Small intestine (tissue), 7 donors: ENCODE measurements around the gene OR4Q2. TPM values are rescaled to one million over a fixed set of nuclear protein-coding genes. Genes with fewer than 3 reads are reported as not detected.

ENCODE experiments used
- DNase-seq, 2 donors: peaks; one replicate each; pipeline versions ENCODE4 v3.0.0 to v3.0.0-alpha.2; 2013
- FAIRE-seq: peaks from 2 replicates; lab custom pipeline; 2012; peaks lifted over from hg19 to GRCh38; lab: Jason Lieb, UNC
- H3K27ac ChIP-seq, 3 donors: one replicate each; pipeline ENCODE4 v1.5.1; 2013; ENCODE audit warnings: low read length in 2 of 3, mild to moderate bottlenecking in 2 of 3, control low read depth in 1 of 3, inconsistent platforms in 1 of 3, low read depth in 1 of 3, moderate library complexity in 1 of 3
- H3K27me3 ChIP-seq, 3 donors: one replicate each; pipeline ENCODE4 v1.6.1; 2013; ENCODE audit warnings: low read length in 3 of 3, inconsistent platforms in 1 of 3; ENCODE audit not compliant: control insufficient read depth in 3 of 3, insufficient read depth in 3 of 3
- H3K36me3 ChIP-seq, 3 donors: one replicate each; pipeline ENCODE4 v1.6.1; 2013; ENCODE audit warnings: low read length in 3 of 3, inconsistent platforms in 1 of 3, low read depth in 1 of 3, mild to moderate bottlenecking in 1 of 3, moderate library complexity in 1 of 3; ENCODE audit not compliant: control insufficient read depth in 3 of 3, insufficient read depth in 2 of 3
- H3K4me1 ChIP-seq, 3 donors: one replicate each; pipeline ENCODE4 v1.6.1; 2013; ENCODE audit warnings: low read length in 2 of 3, inconsistent platforms in 1 of 3, low read depth in 1 of 3, mild to moderate bottlenecking in 1 of 3, moderate library complexity in 1 of 3; ENCODE audit not compliant: control insufficient read depth in 3 of 3, insufficient read depth in 2 of 3
- H3K4me3 ChIP-seq, 3 donors: one replicate each; pipeline ENCODE4 v1.5.1; 2013; ENCODE audit warnings: low read length in 3 of 3, control low read depth in 1 of 3, inconsistent platforms in 1 of 3, low read depth in 1 of 3, mild to moderate bottlenecking in 1 of 3, moderate library complexity in 1 of 3
- H3K9me3 ChIP-seq, 2 donors: one replicate each; pipeline ENCODE4 v1.6.1; 2013; ENCODE audit warnings: low read depth in 1 of 2, low read length in 1 of 2; ENCODE audit not compliant: control insufficient read depth in 2 of 2, insufficient read depth in 1 of 2
- WGBS, 3 donors: extraction: QIAGEN DNeasy Blood & Tissue Kit; methylation state at CpG; one replicate each; pipeline ENCODE4 v1.1.7; 2013; 5-methylcytosine and 5-hydroxymethylcytosine counted together
- polyA plus RNA-seq, 4 donors: library from polyadenylated mRNA; stranded (reverse) in 3 of 4; unstranded in 1 of 4; fragments of 200-250 nt in 3 of 4; fragments of 120-200 nt in 1 of 4; gene quantifications; one replicate each; pipeline versions ENCODE4 v1.2.1 to v1.2.3, GENCODE V29; 2013
- donor health status: healthy with polysubstance abuse.
- donor health status: control.
- donor health status: control.
- donor health status: Bipolar disorder and iron deficiency.
- donor health status: healthy.

OR4Q2 gene
- polyA plus RNA-seq, 4 donors = not detected

DNA sequence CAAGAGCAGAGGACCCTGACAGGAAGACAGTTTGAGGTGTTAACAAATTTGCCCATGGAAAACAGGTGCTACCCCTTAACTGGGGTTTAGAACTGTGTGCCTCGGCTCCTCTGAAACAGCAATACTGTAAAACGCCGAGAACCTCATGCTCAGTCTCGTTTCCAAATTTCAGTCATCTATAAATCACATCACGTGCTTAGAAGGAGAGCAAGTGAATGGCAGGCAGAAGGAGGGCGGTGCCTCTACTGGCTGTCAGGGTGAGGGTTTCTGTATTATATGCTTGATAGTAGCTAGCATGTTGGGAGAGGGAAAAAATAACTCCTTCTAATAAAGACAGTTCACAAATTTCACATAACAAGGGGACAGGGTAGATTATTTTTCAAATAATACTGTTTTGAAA lies 29.1 kb downstream of the OR4Q2 start:
- Histone ChIP-seq H3K27ac (no peak overlapping the region), H3K36me3 (no peaks in the 10 kb centered on the region), H3K4me1 (no peaks in the 10 kb centered on the region), H3K9me3 (peaks cover 0 to 19% of the 10 kb centered on the region in 2 donors), H3K27me3 (no peaks in the 10 kb centered on the region), H3K4me3 (no peak overlapping the region)
- WGBS, 3 donors = 73 to 81% (median 77%) methylated on average over 6 of the region's 6 CpGs
- DNase-seq = no peak
- FAIRE-seq = no peak

DNA sequence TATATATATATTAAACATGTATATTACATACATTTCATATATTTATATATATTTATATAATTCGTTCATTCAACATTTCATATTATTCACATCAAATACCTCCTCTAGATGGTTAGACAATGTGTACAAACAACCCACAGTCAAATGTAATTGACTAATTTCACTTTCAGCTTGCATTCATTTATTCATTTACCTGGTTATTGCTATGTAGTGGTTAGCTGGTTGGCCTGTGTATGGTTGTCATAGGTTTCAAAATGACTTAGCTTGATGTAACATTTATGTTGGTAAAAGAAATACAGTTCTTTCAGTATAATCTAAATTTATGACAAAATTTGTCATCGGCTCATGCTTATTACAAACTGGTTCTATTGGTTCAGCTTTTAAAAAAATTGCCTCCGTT lies 33.5 kb downstream of the OR4Q2 start:
- Histone ChIP-seq H3K36me3 (no peaks in the 10 kb centered on the region), H3K27me3 (no peaks in the 10 kb centered on the region), H3K9me3 (peaks cover 0 to 14% of the 10 kb centered on the region in 2 donors), H3K4me1 (no peaks in the 10 kb centered on the region), H3K27ac (no peak overlapping the region), H3K4me3 (no peak overlapping the region)
- WGBS, 3 donors = 62 to 69% (median 69%) methylated on average over 3 of the region's 3 CpGs
- DNase-seq = no peak
- FAIRE-seq = no peak

DNA sequence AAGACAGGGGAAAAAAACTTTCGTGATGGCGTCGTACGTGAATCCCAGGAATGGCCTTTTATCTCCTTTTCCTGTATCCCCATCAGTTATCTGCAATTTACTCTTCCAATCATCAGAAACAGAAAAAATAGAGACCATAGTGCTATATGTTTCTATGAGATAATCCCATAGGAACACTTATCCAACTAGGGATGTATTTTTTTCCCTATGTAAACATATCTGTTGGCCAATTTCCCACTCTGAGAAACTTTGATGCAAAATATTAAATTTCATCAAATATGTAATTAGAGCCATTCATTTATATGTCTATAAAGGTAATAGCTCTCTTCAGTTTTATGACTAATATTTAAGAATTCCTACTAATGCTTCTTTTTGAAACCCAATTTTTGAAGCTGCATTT lies 34.0 kb downstream of the OR4Q2 start, which contains the start of gene OR4K13:
Gene OR4K13 (minus strand): TSS at position 101 of the 400 bp plus-strand sequence. CDS start 1,280 bp downstream, outside the sequence.
- Histone ChIP-seq H3K9me3 (peaks cover 0 to 10% of the 10 kb centered on the region in 2 donors), H3K4me1 (no peaks in the 10 kb centered on the region), H3K27me3 (no peaks in the 10 kb centered on the region), H3K27ac (no peak within 1 kb of the TSS), H3K4me3 (no peak within 1 kb of the TSS), H3K36me3 (no peaks in the 10 kb centered on the region)
- no peak for DNase-seq
- FAIRE-seq = no peak
- 93 to 95% (median 94%) methylated on average over 4 of the region's 4 CpGs for WGBS, 3 donors

DNA sequence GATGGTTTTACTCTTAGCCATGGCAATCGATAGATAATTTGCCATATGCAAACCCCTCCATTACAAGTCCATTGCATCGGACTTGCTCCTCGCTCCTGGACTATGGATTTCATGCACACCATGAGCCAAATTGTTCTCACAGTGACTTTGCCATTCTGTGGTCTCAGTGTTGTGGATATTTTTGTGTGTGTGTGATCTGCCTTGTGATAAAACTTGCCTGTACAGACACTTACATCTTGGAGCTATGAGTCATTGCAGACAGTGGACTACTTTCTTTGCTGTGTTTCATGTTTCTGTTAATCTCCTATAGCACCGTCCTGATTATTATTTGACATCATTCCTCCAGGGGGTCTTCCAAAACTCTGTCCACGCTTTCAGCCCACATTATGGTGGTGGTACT lies 42.3 kb downstream of the OR4Q2 start:
- WGBS, 3 donors = 64 to 72% (median 64%) methylated on average over 5 of the region's 5 CpGs
- Histone ChIP-seq H3K9me3 (peaks cover 0 to 22% of the 10 kb centered on the region in 2 donors), H3K36me3 (no peaks in the 10 kb centered on the region), H3K4me3 (no peak overlapping the region), H3K27me3 (no peaks in the 10 kb centered on the region), H3K27ac (no peak overlapping the region), H3K4me1 (no peaks in the 10 kb centered on the region)
- FAIRE-seq = no peak
- DNase-seq = no peak

DNA sequence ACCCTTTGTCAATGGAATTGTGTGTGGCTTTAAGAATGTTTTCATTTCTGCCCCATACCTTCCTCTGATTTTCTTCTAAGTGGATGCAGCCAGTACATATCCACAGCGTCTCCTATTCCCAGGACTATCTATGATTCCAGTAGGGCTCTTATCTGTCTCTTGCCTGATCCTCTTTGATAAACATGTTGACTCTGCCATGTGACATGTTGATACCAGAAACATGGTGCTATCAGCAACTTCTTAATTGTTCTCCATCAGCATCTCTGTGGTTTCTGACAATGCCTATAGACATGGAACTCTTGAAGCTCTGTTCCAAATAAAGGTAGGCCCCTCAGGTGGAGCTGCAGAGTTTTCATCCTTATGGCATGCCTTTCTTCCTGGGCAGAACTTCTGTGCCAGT lies 46.2 kb downstream of the OR4Q2 start:
- 57 to 70% (median 66%) methylated on average over 1 of the region's 1 CpG for WGBS, 3 donors
- peaks cover 0 to 22% of the 10 kb centered on the region in 2 donors for H3K9me3 ChIP-seq
- H3K4me3 ChIP-seq = no peak overlapping the region
- FAIRE-seq (no peak), DNase-seq (no peak)
- H3K36me3 ChIP-seq = no peaks in the 10 kb centered on the region
- H3K4me1 ChIP-seq = no peaks in the 10 kb centered on the region
- no peaks in the 10 kb centered on the region for H3K27me3 ChIP-seq
- no peak overlapping the region for H3K27ac ChIP-seq

Other genes starting within 250 kb of the OR4Q2 start
- not detected for gene OR4M1, start 228.7 kb upstream of the OR4Q2 start, polyA plus RNA-seq
- gene OR4N2, start 198.4 kb upstream of the OR4Q2 start, polyA plus RNA-seq = not detected
- not detected for gene OR4K2, start 127.0 kb upstream of the OR4Q2 start, polyA plus RNA-seq
- gene OR4K5, start 81.6 kb upstream of the OR4Q2 start, polyA plus RNA-seq = not detected
- not detected for gene OR4K1, start 71.2 kb upstream of the OR4Q2 start, polyA plus RNA-seq
- gene OR4K15, start 26.6 kb upstream of the OR4Q2 start, polyA plus RNA-seq = not detected
- not detected for gene OR4K14, start 17.1 kb downstream of the OR4Q2 start, polyA plus RNA-seq
- gene OR4K13, start 33.9 kb downstream of the OR4Q2 start, polyA plus RNA-seq = not detected
- not detected for gene OR4L1, start 57.9 kb downstream of the OR4Q2 start, polyA plus RNA-seq
- not detected for gene OR4K17, start 108.6 kb downstream of the OR4Q2 start, polyA plus RNA-seq
- not detected for gene OR4N5, start 136.7 kb downstream of the OR4Q2 start, polyA plus RNA-seq
- not detected for gene OR11G2, start 188.7 kb downstream of the OR4Q2 start, polyA plus RNA-seq
- gene OR11H6, start 221.5 kb downstream of the OR4Q2 start, polyA plus RNA-seq = not detected
- gene OR11H7, start 226.8 kb downstream of the OR4Q2 start, polyA plus RNA-seq = under 1 TPM in 1 of 4 donors, not detected in 3; 0.10 TPM
- gene OR11H4, start 237.1 kb downstream of the OR4Q2 start, polyA plus RNA-seq = not detected